ENCODE results near the gene ABCC5.

The ABCC5 gene

DNA sequence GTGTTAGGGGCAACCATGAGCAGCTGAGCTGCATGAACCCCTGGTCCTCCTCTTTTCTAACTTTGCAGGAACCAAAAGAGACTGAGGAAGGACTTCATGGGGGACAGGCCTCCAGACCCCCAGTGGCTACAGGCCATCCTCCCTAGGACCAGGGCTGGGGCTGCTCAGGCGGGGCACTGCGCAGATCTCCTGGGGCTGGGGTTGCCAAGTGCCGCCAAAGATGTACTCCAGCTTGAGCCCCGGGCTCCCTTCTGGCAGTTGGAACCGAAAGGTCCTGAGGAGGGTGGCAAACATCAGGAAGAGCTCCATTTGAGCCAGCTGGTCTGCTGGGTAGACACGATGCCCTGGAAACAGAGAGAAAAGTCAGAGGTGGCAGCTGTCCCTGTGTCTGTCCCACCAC lies 121.9 kb downstream of the ABCC5 start:
- H3K4me3 ChIP-seq (ENCODE audit: low read length) = no peak overlapping the region
- no peak for DNase-seq (ENCODE audit: low read depth)
- TF ChIP-seq, protein P1, sequence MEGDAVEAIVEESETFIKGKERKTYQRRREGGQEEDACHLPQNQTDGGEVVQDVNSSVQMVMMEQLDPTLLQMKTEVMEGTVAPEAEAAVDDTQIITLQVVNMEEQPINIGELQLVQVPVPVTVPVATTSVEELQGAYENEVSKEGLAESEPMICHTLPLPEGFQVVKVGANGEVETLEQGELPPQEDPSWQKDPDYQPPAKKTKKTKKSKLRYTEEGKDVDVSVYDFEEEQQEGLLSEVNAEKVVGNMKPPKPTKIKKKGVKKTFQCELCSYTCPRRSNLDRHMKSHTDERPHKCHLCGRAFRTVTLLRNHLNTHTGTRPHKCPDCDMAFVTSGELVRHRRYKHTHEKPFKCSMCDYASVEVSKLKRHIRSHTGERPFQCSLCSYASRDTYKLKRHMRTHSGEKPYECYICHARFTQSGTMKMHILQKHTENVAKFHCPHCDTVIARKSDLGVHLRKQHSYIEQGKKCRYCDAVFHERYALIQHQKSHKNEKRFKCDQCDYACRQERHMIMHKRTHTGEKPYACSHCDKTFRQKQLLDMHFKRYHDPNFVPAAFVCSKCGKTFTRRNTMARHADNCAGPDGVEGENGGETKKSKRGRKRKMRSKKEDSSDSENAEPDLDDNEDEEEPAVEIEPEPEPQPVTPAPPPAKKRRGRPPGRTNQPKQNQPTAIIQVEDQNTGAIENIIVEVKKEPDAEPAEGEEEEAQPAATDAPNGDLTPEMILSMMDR (conservative IDR thresholded peaks at IDR 0.05; ENCODE audit: low read length) = no peak

DNA sequence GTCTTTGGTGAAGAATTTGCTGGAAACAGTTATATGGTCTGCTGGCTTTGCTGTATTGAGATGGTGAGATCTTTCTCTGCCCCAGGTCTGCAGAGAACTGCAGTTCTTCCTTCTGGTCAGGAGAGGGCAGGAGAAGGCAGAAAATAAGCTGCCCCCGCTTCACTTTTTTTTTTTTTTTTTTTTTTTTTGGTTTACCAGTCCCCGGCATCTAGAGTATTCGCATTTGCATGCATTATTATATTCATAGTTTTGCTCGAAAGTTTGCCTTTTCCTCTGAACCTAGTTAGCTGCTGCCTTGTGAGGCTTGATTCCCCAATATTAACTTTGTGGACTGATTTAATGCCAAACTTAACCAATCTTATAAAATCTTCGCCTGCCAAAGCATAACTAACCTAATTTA lies 122.4 kb downstream of the ABCC5 start:
- TF ChIP-seq, protein P1 (conservative IDR thresholded peaks at IDR 0.05; ENCODE audit: low read length) = peak; percentile 93
- no peak overlapping the region for H3K4me3 ChIP-seq (ENCODE audit: low read length)
- peak; percentile 58 for DNase-seq (ENCODE audit: low read depth)

DNA sequence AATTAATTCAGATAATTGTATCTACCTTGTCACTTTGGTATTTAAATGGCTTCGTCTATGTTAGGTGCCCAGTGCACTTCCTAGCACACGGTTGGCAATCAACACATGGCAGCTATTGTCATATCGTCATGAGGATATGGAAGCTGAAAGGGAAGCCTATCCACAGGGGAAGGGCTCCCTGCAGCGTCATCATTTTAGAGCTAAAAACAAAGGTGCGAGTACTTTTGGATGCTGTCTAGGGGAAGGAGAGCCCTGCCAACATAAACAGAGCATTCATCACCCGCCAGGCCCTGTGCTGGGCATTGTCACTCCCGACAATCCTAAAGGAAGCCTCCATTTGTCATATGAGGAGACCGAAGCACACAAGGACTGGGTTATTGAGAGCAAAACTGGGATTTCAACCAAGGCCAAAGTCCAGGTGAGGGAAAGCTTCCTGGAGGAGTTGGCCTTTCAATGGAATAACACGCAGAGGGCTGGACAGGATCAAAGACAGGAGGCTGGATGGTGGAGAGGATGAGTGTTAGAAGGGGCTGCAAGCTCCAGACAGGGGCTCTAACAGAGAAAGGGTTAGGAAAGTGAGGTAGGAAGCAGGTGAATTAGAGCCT lies 125.0 kb downstream of the ABCC5 start:
- DNase-seq (ENCODE audit: low read depth) = no peak
- TF ChIP-seq, protein P1 (conservative IDR thresholded peaks at IDR 0.05; ENCODE audit: low read length) = no peak
- H3K4me3 ChIP-seq (ENCODE audit: low read length) = no peak overlapping the region

DNA sequence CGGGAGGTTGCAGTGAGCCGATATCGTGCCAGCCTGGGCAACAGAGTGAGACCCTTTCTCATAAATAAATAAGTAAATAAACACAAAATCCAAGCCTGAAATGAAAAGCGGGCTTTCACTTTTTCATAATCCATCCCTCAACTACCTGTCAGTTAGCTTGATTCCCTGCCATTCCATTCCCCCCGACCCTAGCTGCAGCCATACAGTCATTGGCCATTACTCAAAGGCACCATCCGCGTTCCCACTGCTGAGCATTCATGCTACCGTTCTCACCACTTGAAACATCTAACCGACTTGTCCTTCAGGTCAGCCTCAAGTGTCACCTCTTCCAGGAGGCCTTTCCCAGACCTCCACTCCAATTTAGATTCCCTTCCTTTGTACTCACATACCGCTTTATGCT lies 131.9 kb downstream of the ABCC5 start:
- no peak for DNase-seq (ENCODE audit: low read depth)
- no peak overlapping the region for H3K4me3 ChIP-seq (ENCODE audit: low read length)
- TF ChIP-seq, protein P1 (conservative IDR thresholded peaks at IDR 0.05; ENCODE audit: low read length) = no peak

DNA sequence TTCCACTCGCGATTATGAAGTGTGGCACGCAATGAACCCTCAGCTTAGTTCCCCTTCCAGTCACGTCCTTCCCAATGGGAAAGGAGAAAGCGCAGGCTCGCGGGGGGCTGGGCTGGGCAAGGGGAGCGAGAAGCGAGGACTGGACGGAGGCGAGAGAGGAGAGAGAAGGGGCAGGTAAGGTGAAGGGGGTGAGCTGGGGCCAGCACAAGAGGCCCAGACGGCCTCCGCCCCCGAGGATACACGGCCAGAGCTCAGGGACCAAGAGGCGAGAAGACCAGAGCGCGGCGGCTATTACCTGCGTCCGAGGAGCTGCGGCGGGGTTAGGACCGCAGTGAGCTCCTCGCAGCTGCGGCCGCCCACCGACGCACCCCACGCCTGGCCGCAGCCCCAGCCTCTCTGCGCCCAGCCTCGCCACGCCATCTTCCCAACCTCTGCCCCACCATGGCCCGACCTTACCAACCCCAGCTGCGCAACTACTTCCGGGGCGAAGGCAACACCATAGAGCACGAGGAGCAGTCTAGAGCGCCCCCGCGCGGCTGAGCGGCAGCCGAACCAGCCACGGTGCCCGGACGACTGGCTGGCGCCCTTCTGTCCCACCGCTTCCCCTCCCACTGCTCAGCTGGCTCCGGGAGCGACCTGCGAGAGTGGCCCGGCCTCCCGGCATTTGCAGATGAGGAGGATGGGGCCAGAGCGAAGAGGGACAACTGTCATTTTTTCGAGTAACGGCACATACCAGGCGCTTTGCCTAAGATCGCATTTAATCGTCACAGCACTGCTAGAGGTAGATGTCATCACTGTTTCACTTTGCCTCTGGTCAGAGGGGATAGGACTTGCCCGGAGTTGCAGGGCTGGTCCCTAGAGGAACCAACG lies 133.0 kb downstream of the ABCC5 start, which contains the start of gene PARL:
Gene PARL (minus strand): TSS at position 454 of the 870 bp plus-strand sequence. CDS start 34 bp downstream, at position 420.
- DNase-seq (ENCODE audit: low read depth) = peak; percentile 87
- peak within 1 kb of the TSS; percentile 95 for H3K4me3 ChIP-seq (ENCODE audit: low read length)
- TF ChIP-seq, protein P1 (conservative IDR thresholded peaks at IDR 0.05; ENCODE audit: low read length) = peak; percentile 90

DNA sequence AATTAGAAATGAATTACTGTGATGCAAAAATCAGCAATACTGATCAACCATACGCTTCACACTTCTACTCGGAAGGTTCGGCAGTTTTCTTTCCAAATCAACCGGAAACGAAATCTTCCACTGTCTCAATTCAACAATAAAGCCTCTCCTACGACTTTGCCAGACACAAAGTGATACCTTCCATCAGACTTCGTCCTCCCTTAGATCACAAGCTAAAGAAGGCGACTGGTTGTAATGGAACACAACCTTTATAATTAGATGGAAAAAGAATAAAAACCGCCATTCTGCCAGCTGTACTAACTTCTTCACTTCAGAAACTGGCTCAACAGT lies 133.6 kb downstream of the ABCC5 start:
- TF ChIP-seq, protein P1 (conservative IDR thresholded peaks at IDR 0.05; ENCODE audit: low read length) = no peak
- no peak for DNase-seq (ENCODE audit: low read depth)
- peak overlapping the region; percentile 95 for H3K4me3 ChIP-seq (ENCODE audit: low read length)

Measured in AG10803 (cell line).